Calu3 (cell line): ENCODE measurements around the gene ADAM19. TPM values are rescaled to one million over a fixed set of nuclear protein-coding genes. Genes with fewer than 3 reads are reported as not detected.

ENCODE experiments used
- BruUV-seq: library from RNA; stranded (reverse); fragments of 400-500 nt; replicated peaks from 2 replicates; lab custom pipeline; 2021; lab: Mats Ljungman, UMichigan
- CTCF ChIA-PET: fragments of 300-600 bp; sonication (Branson Sonifier 250); formaldehyde crosslinking; loops from one replicate; lab custom pipeline; 2022; ENCODE audit warnings: antibody characterized with exemption; lab: Charles Lee
- DNase-seq: peaks from one replicate; pipeline ENCODE4 v3.0.0; 2022
- H3K27ac Mint-ChIP-seq: one replicate; pipeline ENCODE4 v1.8.0; 2022; ENCODE audit warnings: mixed read lengths; ENCODE audit not compliant: unreplicated experiment
- H3K27me3 Mint-ChIP-seq: one replicate; pipeline ENCODE4 v1.8.0; 2022; ENCODE audit warnings: mixed read lengths; ENCODE audit not compliant: unreplicated experiment
- H3K36me3 Mint-ChIP-seq: one replicate; pipeline ENCODE4 v1.8.0; 2022; ENCODE audit warnings: mild to moderate bottlenecking, moderate library complexity, mixed read lengths; ENCODE audit not compliant: insufficient read depth, unreplicated experiment
- H3K4me1 Mint-ChIP-seq: one replicate; pipeline ENCODE4 v1.8.0; 2022; ENCODE audit warnings: mild to moderate bottlenecking, low read depth, mixed read lengths; ENCODE audit not compliant: unreplicated experiment
- H3K4me3 Mint-ChIP-seq: one replicate; pipeline ENCODE4 v1.8.0; 2022; ENCODE audit warnings: mild to moderate bottlenecking, low read depth, moderate library complexity, mixed read lengths; ENCODE audit not compliant: unreplicated experiment
- H3K9me3 Mint-ChIP-seq: one replicate; pipeline ENCODE4 v1.8.0; 2022; ENCODE audit warnings: low read depth, mixed read lengths; ENCODE audit not compliant: unreplicated experiment
- intact Hi-C: fragments of 100-400 bp; cut with micrococcal nuclease; formaldehyde crosslinking; loops from one replicate; pipeline ENCODE4 v1.10.0; 2022; ENCODE audit not compliant: unreplicated experiment
- total RNA-seq: library from RNA; stranded (reverse); gene quantifications from 2 replicates; pipeline ENCODE4 v1.2.3, GENCODE V29; 2022
- TF ChIP-seq, protein P1 (sequence below): fragments of 200-600 bp; IDR thresholded peaks from one replicate; pipeline ENCODE4 v1.8.0; 2022; ENCODE audit warnings: antibody characterized with exemption; ENCODE audit not compliant: unreplicated experiment

The ADAM19 gene
- total RNA-seq, 1 experiment from 2014 or later: 16.2 TPM

DNA sequence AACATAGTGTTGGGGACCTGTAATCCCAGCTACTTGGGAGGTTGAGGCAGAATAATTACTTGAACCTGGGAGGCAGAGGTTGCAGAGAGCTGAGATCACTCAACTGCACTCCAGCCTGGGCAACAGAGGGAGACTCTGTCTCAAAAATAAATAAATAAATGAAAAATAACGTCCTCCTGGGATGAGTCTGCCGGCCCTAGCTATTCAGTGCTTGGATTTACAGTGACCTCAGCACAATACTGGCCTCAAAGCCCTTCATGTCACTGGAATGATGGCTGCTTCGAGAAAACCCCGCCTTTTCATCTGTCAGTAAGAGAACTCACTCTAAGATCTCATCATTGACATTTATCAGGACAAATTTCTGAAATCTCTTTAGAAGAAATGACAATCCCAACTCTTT lies 41.2 kb upstream of the ADAM19 start:
- Mint-ChIP-seq H3K4me1 (no peaks in the 10 kb centered on the region), H3K4me3 (no peak overlapping the region), H3K27me3 (no peaks in the 10 kb centered on the region), H3K36me3 (no peaks in the 10 kb centered on the region), H3K9me3 (no peaks in the 10 kb centered on the region), H3K27ac (no peak overlapping the region)
- DNase-seq: no peak
- TF ChIP-seq, protein P1, sequence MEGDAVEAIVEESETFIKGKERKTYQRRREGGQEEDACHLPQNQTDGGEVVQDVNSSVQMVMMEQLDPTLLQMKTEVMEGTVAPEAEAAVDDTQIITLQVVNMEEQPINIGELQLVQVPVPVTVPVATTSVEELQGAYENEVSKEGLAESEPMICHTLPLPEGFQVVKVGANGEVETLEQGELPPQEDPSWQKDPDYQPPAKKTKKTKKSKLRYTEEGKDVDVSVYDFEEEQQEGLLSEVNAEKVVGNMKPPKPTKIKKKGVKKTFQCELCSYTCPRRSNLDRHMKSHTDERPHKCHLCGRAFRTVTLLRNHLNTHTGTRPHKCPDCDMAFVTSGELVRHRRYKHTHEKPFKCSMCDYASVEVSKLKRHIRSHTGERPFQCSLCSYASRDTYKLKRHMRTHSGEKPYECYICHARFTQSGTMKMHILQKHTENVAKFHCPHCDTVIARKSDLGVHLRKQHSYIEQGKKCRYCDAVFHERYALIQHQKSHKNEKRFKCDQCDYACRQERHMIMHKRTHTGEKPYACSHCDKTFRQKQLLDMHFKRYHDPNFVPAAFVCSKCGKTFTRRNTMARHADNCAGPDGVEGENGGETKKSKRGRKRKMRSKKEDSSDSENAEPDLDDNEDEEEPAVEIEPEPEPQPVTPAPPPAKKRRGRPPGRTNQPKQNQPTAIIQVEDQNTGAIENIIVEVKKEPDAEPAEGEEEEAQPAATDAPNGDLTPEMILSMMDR: no peak
- intact Hi-C loops: no loop called here
- BruUV-seq: no TSS peak
- CTCF ChIA-PET: no interaction called here

- BruUV-seq: no TSS peak
- Mint-ChIP-seq H3K4me3 (no peak overlapping the region), H3K9me3 (no peaks in the 10 kb centered on the region), H3K27me3 (no peaks in the 10 kb centered on the region), H3K36me3 (no peaks in the 10 kb centered on the region), H3K27ac (no peak overlapping the region), H3K4me1 (no peaks in the 10 kb centered on the region)
- no peak for DNase-seq
- intact Hi-C loops: no loop called here
- CTCF ChIA-PET: no interaction called here
- TF ChIP-seq, protein P1: no peak
These were observed 38.0 kb upstream of the ADAM19 start for GRCh38 chr5:157613385-157614245.

DNA sequence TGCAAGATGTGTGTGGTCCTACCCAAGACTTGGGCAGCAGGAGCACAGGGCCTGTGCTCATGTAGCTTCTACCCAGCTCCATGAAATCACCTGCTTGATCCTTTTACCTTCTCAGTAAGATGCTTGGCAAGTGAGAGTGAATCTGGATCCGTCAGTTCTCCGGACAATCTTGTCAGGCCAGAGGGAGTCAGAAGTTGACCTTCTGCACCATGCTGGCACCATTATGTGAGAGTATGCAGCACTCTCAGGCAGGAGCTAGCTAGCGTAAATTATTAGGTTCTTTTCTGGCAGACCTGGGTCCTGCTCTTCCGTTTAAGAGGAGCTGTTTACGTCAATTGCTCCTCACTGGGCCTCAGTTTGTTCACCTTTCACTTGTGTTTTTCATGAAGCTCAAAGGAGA lies 37.0 kb upstream of the ADAM19 start:
- no peak overlapping the region for H3K4me3 Mint-ChIP-seq
- CTCF ChIA-PET: no interaction called here
- no peaks in the 10 kb centered on the region for H3K9me3 Mint-ChIP-seq
- TF ChIP-seq, protein P1: no peak
- intact Hi-C loops: no loop called here
- no TSS peak for BruUV-seq
- H3K4me1 Mint-ChIP-seq: peaks cover 6% of the 10 kb centered on the region
- no peaks in the 10 kb centered on the region for H3K36me3 Mint-ChIP-seq
- H3K27ac Mint-ChIP-seq: no peak overlapping the region
- DNase-seq: no peak
- H3K27me3 Mint-ChIP-seq: no peaks in the 10 kb centered on the region

GRCh38 chr5:157611571-157612476 lies 36.2 kb upstream of the ADAM19 start:
- no TSS peak for BruUV-seq
- intact Hi-C loops: no loop called here
- Mint-ChIP-seq H3K4me3 (no peak overlapping the region), H3K27ac (no peak overlapping the region), H3K4me1 (peaks cover 14% of the 10 kb centered on the region), H3K27me3 (no peaks in the 10 kb centered on the region), H3K9me3 (no peaks in the 10 kb centered on the region), H3K36me3 (no peaks in the 10 kb centered on the region)
- TF ChIP-seq, protein P1: no peak
- CTCF ChIA-PET: no interaction called here
- no peak for DNase-seq
